ENCODE data around the gene COL16A1.

The COL16A1 gene

GRCh38 chr1:31624731-31625514 lies 78.9 kb downstream of the COL16A1 start:
- DNase-seq (ENCODE audit: low read depth) = no peak

- DNase-seq (ENCODE audit: low read depth) = no peak
Measured at GRCh38 chr1:31624309-31624708, 79.5 kb downstream of the COL16A1 start.

GRCh38 chr1:31623365-31623764 lies 80.5 kb downstream of the COL16A1 start:
- DNase-seq (ENCODE audit: low read depth) = no peak

- DNase-seq (ENCODE audit: low read depth) = no peak
Measured at GRCh38 chr1:31621847-31622730, 81.7 kb downstream of the COL16A1 start.

GRCh38 chr1:31621498-31621820 lies 82.4 kb downstream of the COL16A1 start:
- DNase-seq (ENCODE audit: low read depth) = no peak

- DNase-seq (ENCODE audit: low read depth) = no peak
Measured at GRCh38 chr1:31620631-31621497, 83.0 kb downstream of the COL16A1 start.

- DNase-seq (ENCODE audit: low read depth) = no peak
Measured at GRCh38 chr1:31618916-31619846, 84.6 kb downstream of the COL16A1 start.

GRCh38 chr1:31617916-31618746 lies 85.7 kb downstream of the COL16A1 start:
- DNase-seq (ENCODE audit: low read depth) = peak; percentile 42

- no peak for DNase-seq (ENCODE audit: low read depth)
Measured at GRCh38 chr1:31617218-31617915, 86.5 kb downstream of the COL16A1 start, which contains the start of gene HCRTR1. Gene HCRTR1, plus strand, starts transcription at chr1:31617689. Its CDS starts 1,504 bp downstream, at chr1:31619193.

- no peak for DNase-seq (ENCODE audit: low read depth)
Measured at GRCh38 chr1:31615939-31616338, 87.9 kb downstream of the COL16A1 start.

- DNase-seq (ENCODE audit: low read depth) = no peak
Measured at GRCh38 chr1:31615414-31615813, 88.4 kb downstream of the COL16A1 start.

- DNase-seq (ENCODE audit: low read depth) = no peak
Measured at GRCh38 chr1:31614414-31615005, 89.3 kb downstream of the COL16A1 start.

GRCh38 chr1:31609514-31610118 lies 94.2 kb downstream of the COL16A1 start:
- DNase-seq (ENCODE audit: low read depth) = peak; percentile 16

GRCh38 chr1:31607360-31607759 lies 96.5 kb downstream of the COL16A1 start:
- DNase-seq (ENCODE audit: low read depth) = no peak

GRCh38 chr1:31605908-31606427 lies 97.8 kb downstream of the COL16A1 start:
- DNase-seq (ENCODE audit: low read depth) = peak; percentile 63

Data from EH (cell line).